H1 (cell line): ENCODE measurements around the gene ADGRL3. TPM values are rescaled to one million over a fixed set of nuclear protein-coding genes. Genes with fewer than 3 reads are reported as not detected.

Experiments used
- CTCF ChIA-PET: fragments of 300-600 bp; sonication (Branson Sonifier 250); formaldehyde crosslinking; loops from one replicate; lab custom pipeline; 2021; ENCODE audit not compliant: partially characterized antibody; lab: Charles Lee
- POLR2A ChIA-PET: fragments of 300-600 bp; sonication (Branson Sonifier 250); formaldehyde crosslinking; loops from one replicate; lab custom pipeline; 2021; ENCODE audit warnings: inconsistent platforms; ENCODE audit not compliant: partially characterized antibody; lab: Charles Lee
- DNase-seq, 2 experiments: peaks; one replicate each; pipeline versions ENCODE4 v3.0.0 to v3.0.0-alpha.2; 2010 to 2022; ENCODE audit warnings: low spot score in 2 of 2, low read depth in 1 of 2, mixed read lengths in 1 of 2
- FAIRE-seq: peaks from 2 replicates; lab custom pipeline; 2011; peaks lifted over from hg19 to GRCh38; lab: Jason Lieb, UNC
- H2AFZ ChIP-seq: 2 replicates; pipeline ENCODE4 v1.8.1; 2012; ENCODE audit warnings: low read length, inconsistent platforms
- H2AK5ac ChIP-seq: 2 replicates; pipeline ENCODE4 v1.6.1; 2013; ENCODE audit warnings: low read depth, low read length
- H2BK120ac ChIP-seq: replicated peaks from 2 replicates; pipeline ENCODE3; 2013; ENCODE audit warnings: low read depth, low read length, inconsistent platforms
- H2BK12ac ChIP-seq: 2 replicates; pipeline ENCODE4 v1.6.1; 2013; ENCODE audit warnings: low read depth, low read length
- H2BK15ac ChIP-seq: 2 replicates; pipeline ENCODE4 v1.6.1; 2013; ENCODE audit warnings: low read length
- H2BK20ac ChIP-seq: 2 replicates; pipeline ENCODE4 v1.6.1; 2013; ENCODE audit warnings: low read length
- H2BK5ac ChIP-seq: 2 replicates; pipeline ENCODE4 v1.6.1; 2013; ENCODE audit warnings: low read depth, low read length
- H3K14ac ChIP-seq: 2 replicates; pipeline ENCODE4 v1.6.1; 2013; ENCODE audit warnings: inconsistent platforms; ENCODE audit not compliant: insufficient read length
- H3K18ac ChIP-seq: 2 replicates; pipeline ENCODE4 v1.6.1; 2013; ENCODE audit warnings: low read length; ENCODE audit errors: extremely low read depth
- H3K23ac ChIP-seq: 2 replicates; pipeline ENCODE4 v1.6.1; 2013; ENCODE audit warnings: inconsistent platforms; ENCODE audit not compliant: insufficient read length
- H3K23me2 ChIP-seq: 2 replicates; pipeline ENCODE4 v1.6.1; 2013; ENCODE audit warnings: low read depth, low read length
- H3K27ac ChIP-seq: 2 replicates; pipeline ENCODE4 v1.6.1; 2011; ENCODE audit warnings: low read depth, low read length, inconsistent platforms
- H3K27me3 ChIP-seq, 4 experiments: replicated peaks in 1 of 4; 1 replicate in 1 of 4; 2 replicates in 3 of 4; pipeline versions ENCODE4 v1.6.1 to v1.8.1; 2011 to 2013; ENCODE audit warnings: low read length in 3 of 4, mild to moderate bottlenecking in 3 of 4, inconsistent platforms in 2 of 4, mixed read lengths in 2 of 4, moderate library complexity in 1 of 4; ENCODE audit not compliant: control insufficient read depth in 3 of 4, insufficient read depth in 3 of 4; ENCODE audit errors: extremely low read depth in 1 of 4
- H3K36me3 ChIP-seq, 4 experiments: 2 replicates each; pipeline versions ENCODE4 v1.6.1 to v1.8.1; 2011 to 2013; ENCODE audit warnings: mild to moderate bottlenecking in 4 of 4, low read length in 3 of 4, moderate library complexity in 2 of 4, control low read depth in 1 of 4, inconsistent platforms in 1 of 4; ENCODE audit not compliant: insufficient read depth in 4 of 4, control insufficient read depth in 2 of 4
- H3K4ac ChIP-seq: replicated peaks from 2 replicates; pipeline ENCODE3; 2013; ENCODE audit warnings: low read length, low read depth, mixed read lengths, inconsistent platforms; ENCODE audit not compliant: insufficient read length
- H3K4me1 ChIP-seq, 4 experiments: replicated peaks in 1 of 4; 1 replicate in 1 of 4; 2 replicates in 3 of 4; pipeline versions ENCODE4 v1.6.1 to v1.8.1; 2011 to 2013; ENCODE audit warnings: low read length in 3 of 4, inconsistent platforms in 2 of 4, mixed read lengths in 1 of 4; ENCODE audit not compliant: insufficient read depth in 4 of 4, control insufficient read depth in 3 of 4
- H3K4me2 ChIP-seq, 2 experiments: 2 replicates each; pipeline versions ENCODE4 v1.6.1 to v1.8.1; 2011 to 2013; ENCODE audit warnings: low read depth in 2 of 2, low read length in 2 of 2, control low read depth in 1 of 2, inconsistent platforms in 1 of 2, mild to moderate bottlenecking in 1 of 2; ENCODE audit not compliant: insufficient read depth in 1 of 2
- H3K4me3 ChIP-seq, 4 experiments: fragments of 200-600, 300-600 bp in 1 of 4; sonication (generic), shearing (Covaris generic), sonication (Bioruptor Twin) in 1 of 4; 2 replicates each; pipeline versions ENCODE4 v1.5.1 to v1.8.1; 2011 to 2016; ENCODE audit warnings: low read length in 4 of 4, low read depth in 3 of 4, control low read depth in 2 of 4, inconsistent platforms in 2 of 4, mild to moderate bottlenecking in 2 of 4, mixed read lengths in 1 of 4, moderate library complexity in 1 of 4; ENCODE audit not compliant: insufficient read depth in 2 of 4; ENCODE audit errors: extremely low read depth in 1 of 4
- H3K56ac ChIP-seq: replicated peaks from 2 replicates; pipeline ENCODE3; 2013; ENCODE audit warnings: low read depth, mild to moderate bottlenecking, mixed read lengths, low read length, inconsistent platforms; ENCODE audit not compliant: insufficient read length
- H3K79me1 ChIP-seq: 2 replicates; pipeline ENCODE4 v1.6.1; 2013; ENCODE audit warnings: low read depth, low read length, control low read depth
- H3K79me2 ChIP-seq, 2 experiments: 2 replicates each; pipeline versions ENCODE4 v1.6.1 to v1.8.1; 2012 to 2013; ENCODE audit warnings: low read length in 2 of 2, mild to moderate bottlenecking in 2 of 2, inconsistent platforms in 1 of 2; ENCODE audit not compliant: insufficient read depth in 2 of 2, control insufficient read depth in 1 of 2
- H3K9ac ChIP-seq, 4 experiments: replicated peaks in 1 of 4; 1 replicate in 1 of 4; 2 replicates in 3 of 4; pipeline versions ENCODE4 v1.6.1 to v1.8.1; 2011 to 2013; ENCODE audit warnings: low read depth in 3 of 4, low read length in 3 of 4, control low read depth in 2 of 4, mild to moderate bottlenecking in 2 of 4, moderate library complexity in 2 of 4, inconsistent platforms in 1 of 4; ENCODE audit errors: extremely low read depth in 1 of 4
- H3K9me3 ChIP-seq, 2 experiments: 2 replicates each; pipeline versions ENCODE4 v1.6.1 to v1.8.1; 2012 to 2013; ENCODE audit warnings: mild to moderate bottlenecking in 2 of 2, moderate library complexity in 2 of 2, control low read depth in 1 of 2, inconsistent platforms in 1 of 2, low read depth in 1 of 2, low read length in 1 of 2, mixed read lengths in 1 of 2; ENCODE audit not compliant: insufficient read depth in 2 of 2
- H4K20me1 ChIP-seq, 2 experiments: replicated peaks in 1 of 2; 2 replicates each; pipeline versions ENCODE3 to v1.8.1; 2011 to 2013; ENCODE audit warnings: inconsistent platforms in 2 of 2, low read length in 2 of 2, mild to moderate bottlenecking in 1 of 2; ENCODE audit not compliant: insufficient read depth in 2 of 2, control insufficient read depth in 1 of 2
- H4K5ac ChIP-seq: 2 replicates; pipeline ENCODE4 v1.6.1; 2013; ENCODE audit warnings: low read length, low read depth, mixed read lengths, inconsistent platforms; ENCODE audit not compliant: insufficient read length
- H4K8ac ChIP-seq: 2 replicates; pipeline ENCODE4 v1.8.0; 2013; ENCODE audit warnings: mild to moderate bottlenecking, moderate library complexity, low read length, inconsistent platforms; ENCODE audit not compliant: insufficient read depth; ENCODE audit errors: extremely low read depth
- H4K91ac ChIP-seq: replicated peaks from 2 replicates; pipeline ENCODE3; 2013; ENCODE audit warnings: low read length, mixed read lengths, inconsistent platforms; ENCODE audit not compliant: insufficient read length
- ATF2 ChIP-seq: IDR thresholded peaks from 2 replicates; pipeline ENCODE4 v1.6.1; 2012; ENCODE audit warnings: low read length, inconsistent platforms
- CTBP2 ChIP-seq: IDR thresholded peaks from 2 replicates; pipeline ENCODE4 v1.7.0; 2011; ENCODE audit warnings: borderline replicate concordance, mild to moderate bottlenecking, moderate library complexity, mixed read lengths, low read length; ENCODE audit not compliant: insufficient read depth, insufficient read length
- E2F6 ChIP-seq: IDR thresholded peaks from 2 replicates; pipeline ENCODE4 v1.6.1; 2012; ENCODE audit warnings: inconsistent platforms
- FOSL1 ChIP-seq: IDR thresholded peaks from 2 replicates; pipeline ENCODE4 v1.6.1; 2011; ENCODE audit warnings: mild to moderate bottlenecking, low read depth, low read length, moderate library complexity; ENCODE audit not compliant: insufficient read depth
- GABPA ChIP-seq: IDR thresholded peaks from 2 replicates; pipeline ENCODE4 v1.6.1; 2011; ENCODE audit warnings: mild to moderate bottlenecking, low read length, moderate library complexity, borderline replicate concordance; ENCODE audit not compliant: insufficient read depth
- HDAC2 ChIP-seq, 2 experiments: fragments of 300-600 bp in 1 of 2; sonication (generic) in 1 of 2; IDR thresholded peaks; 2 replicates each; pipeline ENCODE4 v1.6.1; 2011 to 2012; ENCODE audit warnings: low read depth in 2 of 2, low read length in 2 of 2, mild to moderate bottlenecking in 2 of 2, moderate library complexity in 2 of 2, borderline replicate concordance in 1 of 2, inconsistent platforms in 1 of 2
- KDM1A ChIP-seq: fragments of 200-600, 300-600 bp; sonication (generic); IDR thresholded peaks from 2 replicates; pipeline ENCODE4 v1.7.1; 2016; ENCODE audit warnings: mild to moderate bottlenecking, low read length, borderline replicate concordance
- RAD21 ChIP-seq, 2 experiments: IDR thresholded peaks in 1 of 2; conservative IDR thresholded peaks in 1 of 2; 2 replicates each; pipeline ENCODE4 v1.6.1; 2011; ENCODE audit warnings: low read depth in 2 of 2, low read length in 2 of 2, improper control_type of control experiment in 1 of 2, inconsistent platforms in 1 of 2, mild to moderate bottlenecking in 1 of 2, moderate library complexity in 1 of 2
- TAF7 ChIP-seq: optimal IDR thresholded peaks from 2 replicates; pipeline ENCODE3; 2011; ENCODE audit warnings: low read depth, mild to moderate bottlenecking, inconsistent platforms, low read length, moderate library complexity, borderline replicate concordance
- YY1 ChIP-seq: IDR thresholded peaks from 2 replicates; pipeline ENCODE4 v1.6.1; 2011; ENCODE audit warnings: low read depth, mild to moderate bottlenecking, low read length
- ZNF274 ChIP-seq: IDR thresholded peaks from 2 replicates; pipeline ENCODE4 v1.7.0; 2012; ENCODE audit warnings: low read length, borderline replicate concordance; ENCODE audit errors: extremely low read depth
- WGBS, 2 experiments: shearing (Covaris generic) in 1 of 2; methylation state at CpG; one replicate each; pipeline versions ENCODE4 v1.1.6 to v1.1.7; 2013 to 2015; ENCODE audit warnings: low lambda C conversion rate in 2 of 2, mixed read lengths in 2 of 2, inconsistent platforms in 1 of 2, low coverage in 1 of 2, missing lambda C conversion rate in 1 of 2; ENCODE audit not compliant: insufficient replicate concordance in 2 of 2, insufficient coverage in 1 of 2, insufficient read length in 1 of 2; ENCODE audit errors: extremely low coverage in 1 of 2, missing lambda C conversion rate in 1 of 2; 5-methylcytosine and 5-hydroxymethylcytosine counted together
- polyA plus RNA-seq, 7 experiments: library from polyadenylated mRNA; depleted of rRNA in 3 of 7; stranded (reverse) in 5 of 7; unstranded in 2 of 7; fragments of >200 nt in 5 of 7; fragments of 200-250 nt in 2 of 7; gene quantifications; 1 replicate in 5 of 7; 2 replicates in 1 of 7; 4 replicates in 1 of 7; pipeline versions ENCODE4 v1.2.1 to v1.2.3, GENCODE V29; 2011 to 2013; ENCODE audit warnings: missing spikeins in 2 of 7, mixed read lengths in 2 of 7
- total RNA-seq: library from RNA; stranded (reverse); fragmentation: NEBNext Ultra II Directional; extraction: Animal tissue kit (Norgen Biotek cat#: 25700); gene quantifications from 2 replicates; pipeline ENCODE4 v1.2.1, GENCODE V29; 2021

Gene ADGRL3
- total and polyA plus RNA-seq, 2 of the 8 experiments (the other 6 are each of a cell fraction or from before 2014, with no cell fraction given), result 6.6 to 13.0 TPM

- H3K56ac ChIP-seq, result no peak overlapping the region
- H2BK5ac ChIP-seq, result no peak overlapping the region
- H3K14ac ChIP-seq, result no peak overlapping the region
- H4K5ac ChIP-seq, result no peak overlapping the region
- H3K4me1 ChIP-seq, result no peaks in the 10 kb centered on the region
- H3K9ac ChIP-seq, result no peak overlapping the region
- H4K20me1 ChIP-seq, result no peaks in the 10 kb centered on the region
- no peak overlapping the region for H3K4me2 ChIP-seq
- no peak overlapping the region for H4K8ac ChIP-seq
- no peaks in the 10 kb centered on the region for H3K27me3 ChIP-seq
- no peak overlapping the region for H3K4ac ChIP-seq
- no peaks in the 10 kb centered on the region for H3K79me2 ChIP-seq
- FAIRE-seq, result no peak
- WGBS, 2 experiments, result 94% methylated on average over 2 of the region's 2 CpGs; no CpG with 5 or more reads in 1 of the 2 experiments
- H2BK120ac ChIP-seq, result no peak overlapping the region
- no peak overlapping the region for H4K91ac ChIP-seq
- no peaks in the 10 kb centered on the region for H3K9me3 ChIP-seq
- DNase-seq, result no peak
- no peak overlapping the region for H2BK15ac ChIP-seq
- H3K4me3 ChIP-seq, result no peak overlapping the region
- H3K27ac ChIP-seq, result no peak overlapping the region
- POLR2A ChIA-PET, result no interaction called here
- no peak overlapping the region for H2AFZ ChIP-seq
- no peaks in the 10 kb centered on the region for H3K23me2 ChIP-seq
- CTCF ChIA-PET, result no interaction called here
- no peaks in the 10 kb centered on the region for H3K79me1 ChIP-seq
- H2BK20ac ChIP-seq, result no peak overlapping the region
- H3K36me3 ChIP-seq, result no peaks in the 10 kb centered on the region
- H2AK5ac ChIP-seq, result no peak overlapping the region
- no peak overlapping the region for H3K23ac ChIP-seq
- H2BK12ac ChIP-seq, result no peak overlapping the region
- H3K18ac ChIP-seq, result no peak overlapping the region
- no peak for TF ChIP-seq FOSL1
- TF ChIP-seq E2F6, result no peak
- no peak for TF ChIP-seq KDM1A
- TF ChIP-seq ZNF274, result no peak
- no peak for TF ChIP-seq HDAC2 (IDR thresholded peaks at IDR 0.05; ENCODE audit: borderline replicate concordance in 1 of 2, low read depth in 2 of 2, low read length in 2 of 2)
- TF ChIP-seq ATF2, result no peak
- no peak for TF ChIP-seq TAF7
- no peak for TF ChIP-seq RAD21 (IDR thresholded peaks at IDR 0.05 in 1 of 2, conservative IDR thresholded peaks at IDR 0.05 in 1 of 2; ENCODE audit: low read depth in 2 of 2, low read length in 2 of 2)
- TF ChIP-seq YY1, result no peak
- TF ChIP-seq GABPA, result no peak
- no peak for TF ChIP-seq CTBP2
Observed at GRCh38 chr4:62117886-62118285, 917.8 kb downstream of the ADGRL3 start.
